Pancreas (tissue), 10 donors: ENCODE results near the gene TRAPPC2L. TPM values are rescaled to one million over a fixed set of nuclear protein-coding genes. Genes with fewer than 3 reads are reported as not detected.

Source experiments
- ATAC-seq, 4 donors: fragments of 200-7000 bp; cut with Tn5 transposase; one replicate each; pipeline versions ENCODE4 v1.8.0 to v1.9.1; 2020; ENCODE audit warnings: mild to moderate bottlenecking in 4 of 4, moderate library complexity in 4 of 4
- DNase-seq, 6 donors: peaks; one replicate each; pipeline ENCODE4 v3.0.0-alpha.2; 2020
- FAIRE-seq: peaks from 2 replicates; lab custom pipeline; 2012; peaks lifted over from hg19 to GRCh38; lab: Jason Lieb, UNC
- H3K27ac ChIP-seq, 4 donors: fragments of 200-600 bp; sonication (generic); 1 replicate in 3 of 4; 2 replicates in 1 of 4; pipeline versions ENCODE4 v1.5.0 to v1.8.0; 2020
- H3K27me3 ChIP-seq, 4 donors: fragments of 200-600 bp; one replicate each; pipeline ENCODE4 v1.8.0; 2021
- H3K36me3 ChIP-seq, 3 donors: fragments of 200-600 bp; sonication (generic) in 1 of 3; one replicate each; pipeline versions ENCODE4 v1.5.0 to v1.8.0; 2020 to 2021
- H3K4me1 ChIP-seq, 3 donors: fragments of 200-600 bp; one replicate each; pipeline ENCODE4 v1.8.0; 2021
- H3K4me3 ChIP-seq, 4 donors: fragments of 200-600 bp; sonication (generic) in 2 of 4; one replicate each; pipeline versions ENCODE4 v1.5.0 to v1.8.0; 2020 to 2021
- H3K9me3 ChIP-seq, 4 donors: fragments of 200-600 bp; one replicate each; pipeline ENCODE4 v1.8.0; 2021
- CTCF ChIP-seq, 4 donors: fragments of 200-600 bp; sonication (generic) in 3 of 4; IDR thresholded peaks; one replicate each; pipeline versions ENCODE4 v1.5.0 to v1.8.0; 2021; ENCODE audit warnings: antibody characterized with exemption in 4 of 4
- WGBS, 2 donors: extraction: QIAGEN DNeasy Blood & Tissue Kit; methylation state at CpG; one replicate each; pipeline ENCODE4 v1.1.7; 2013; 5-methylcytosine and 5-hydroxymethylcytosine counted together
- intact Hi-C, 3 donors: fragments of 100-400 bp; cut with DNase I; formaldehyde crosslinking; loops; one replicate each; pipeline versions ENCODE4 v1.11.1 to v1.14.2; 2022
- polyA plus RNA-seq, 2 donors: library from polyadenylated mRNA; stranded (reverse); fragments of 200-250 nt; gene quantifications; one replicate each; pipeline ENCODE4 v1.2.3, GENCODE V29; 2013
- total RNA-seq, 6 donors: library from RNA; stranded (reverse); fragmentation: NEBNext Ultra II Directional in 4 of 6; extraction: Animal tissue kit (Norgen Biotek cat#: 25700) in 4 of 6; gene quantifications; one replicate each; pipeline versions ENCODE4 v1.2.1 to v1.2.4, GENCODE V29; 2021 to 2023
- donor health status: healthy with polysubstance abuse.
- donor health status: DM: no; HTN: no; CAD: no; lungs with moderate emphysema.
- donor health status: DM: no; HTN: no; CAD: no.
- donor health status: control.
- donor health status: control.
- donor health status: Bipolar disorder and iron deficiency.
- donor health status: DM: yes; HTN: yes; CAD: no.
- donor health status: DM: no; HTN: no; CAD: no.
- donor health status: DM: no; HTN: no; CAD: no.
- donor health status: DM: yes; HTN: yes; CAD: no.

The TRAPPC2L gene
- total and polyA plus RNA-seq, 8 donors = 16.0 to 55.2 (median 27.4) TPM

- ATAC-seq (no peak), DNase-seq (no peak), FAIRE-seq (no peak)
- WGBS, 2 donors = 78 to 80% methylated on average over 11 of the region's 11 CpGs
- Histone ChIP-seq H3K4me3 (no peak overlapping the region), H3K27ac (no peak overlapping the region), H3K27me3 (no peaks in the 10 kb centered on the region), H3K9me3 (no peaks in the 10 kb centered on the region), H3K4me1 (no peaks in the 10 kb centered on the region), H3K36me3 (no peaks in the 10 kb centered on the region)
- TF ChIP-seq CTCF (IDR thresholded peaks at IDR 0.05) = no peak
- intact Hi-C loops = no loop called here
These were observed 12.4 kb upstream of the TRAPPC2L start for GRCh38 chr16:88844419-88845036.

DNA sequence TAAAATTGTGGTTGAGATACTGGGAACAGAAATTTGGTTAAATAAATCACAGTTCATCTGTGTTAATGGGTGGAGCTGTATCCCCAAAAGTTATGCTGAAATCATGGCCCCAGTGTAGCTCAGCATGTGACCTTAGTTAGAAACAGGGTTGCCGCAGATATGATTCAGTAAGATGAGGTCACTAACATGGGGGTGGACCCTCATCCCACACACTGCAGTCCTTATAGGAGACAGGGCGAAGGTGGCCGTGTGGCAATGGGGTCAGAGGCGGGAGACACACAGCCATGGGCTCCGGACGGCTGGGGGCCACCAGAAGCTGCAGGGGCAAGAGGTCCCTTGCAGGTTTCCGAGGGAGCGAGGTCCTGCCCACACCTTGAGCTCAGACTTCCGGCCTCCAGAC is 10.8 kb upstream of the TRAPPC2L start:
- intact Hi-C loops = no loop called here
- no peak overlapping the region for H3K27ac ChIP-seq
- WGBS, 2 donors = 96 to 97% methylated on average over 9 of the region's 9 CpGs
- peak in 1 of 6 donors; percentile 38 for DNase-seq
- no peak for FAIRE-seq
- ATAC-seq = no peak
- no peaks in the 10 kb centered on the region for H3K4me1 ChIP-seq
- TF ChIP-seq CTCF (IDR thresholded peaks at IDR 0.05) = no peak
- no peak overlapping the region for H3K4me3 ChIP-seq
- H3K9me3 ChIP-seq = no peaks in the 10 kb centered on the region
- H3K27me3 ChIP-seq = no peaks in the 10 kb centered on the region
- H3K36me3 ChIP-seq = no peaks in the 10 kb centered on the region

GRCh38 chr16:88847654-88848053 is 9.3 kb upstream of the TRAPPC2L start:
- no peak overlapping the region for H3K27ac ChIP-seq
- intact Hi-C loops = no loop called here
- no peaks in the 10 kb centered on the region for H3K4me1 ChIP-seq
- ATAC-seq = no peak
- TF ChIP-seq CTCF (IDR thresholded peaks at IDR 0.05) = no peak
- no peaks in the 10 kb centered on the region for H3K36me3 ChIP-seq
- no peak for DNase-seq
- WGBS, 2 donors = 92 to 94% methylated on average over 18 of the region's 18 CpGs
- FAIRE-seq = no peak
- H3K4me3 ChIP-seq = no peak overlapping the region
- H3K27me3 ChIP-seq = no peaks in the 10 kb centered on the region
- H3K9me3 ChIP-seq = no peaks in the 10 kb centered on the region

DNA sequence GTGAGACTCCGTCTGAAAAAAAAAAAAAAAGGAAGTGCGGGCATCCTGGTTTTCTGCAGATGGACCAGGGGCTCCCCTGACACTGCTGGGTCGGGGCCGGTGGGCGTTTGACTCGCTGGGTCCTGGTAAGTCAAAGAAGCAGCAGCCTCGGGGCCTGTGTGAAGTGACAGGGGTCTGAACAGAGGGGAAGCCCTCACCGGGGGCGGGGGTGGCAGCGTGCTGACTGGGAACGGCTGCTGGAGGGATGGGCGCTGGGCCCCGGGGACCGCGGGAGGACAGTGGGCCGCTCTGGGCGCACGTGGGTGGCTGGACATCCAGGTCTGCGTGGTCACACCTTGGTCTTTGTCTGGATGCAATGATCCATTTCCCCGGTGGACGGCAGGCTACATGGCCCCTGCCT is 8.4 kb upstream of the TRAPPC2L start:
- H3K27ac ChIP-seq = no peak overlapping the region
- H3K4me3 ChIP-seq = no peak overlapping the region
- WGBS, 2 donors = 90 to 92% methylated on average over 21 of the region's 21 CpGs
- ATAC-seq (no peak), DNase-seq (peak in 1 of 6 donors; percentile 63), FAIRE-seq (no peak)
- no peak for TF ChIP-seq CTCF (IDR thresholded peaks at IDR 0.05)
- intact Hi-C loops = no loop called here
- no peaks in the 10 kb centered on the region for H3K36me3 ChIP-seq
- H3K4me1 ChIP-seq = no peaks in the 10 kb centered on the region
- H3K27me3 ChIP-seq = no peaks in the 10 kb centered on the region
- H3K9me3 ChIP-seq = no peaks in the 10 kb centered on the region

GRCh38 chr16:88850531-88851199 is 6.3 kb upstream of the TRAPPC2L start:
- ATAC-seq (no peak), FAIRE-seq (no peak), DNase-seq (no peak)
- Histone ChIP-seq H3K36me3 (no peaks in the 10 kb centered on the region), H3K27ac (no peak overlapping the region), H3K27me3 (no peaks in the 10 kb centered on the region), H3K4me1 (peaks cover 0 to under 1% (median 0%) of the 10 kb centered on the region in 3 donors), H3K4me3 (no peak overlapping the region), H3K9me3 (no peaks in the 10 kb centered on the region)
- intact Hi-C loops = no loop called here
- 93 to 95% methylated on average over 33 of the region's 33 CpGs for WGBS, 2 donors
- no peak for TF ChIP-seq CTCF (IDR thresholded peaks at IDR 0.05)
